ENCODE measurements around the gene SORL1-AS1.

GRCh38 chr11:121439759-121440158, 13.0 kb downstream of the SORL1-AS1 start:
- TF ChIP-seq REST (IDR thresholded peaks at IDR 0.05; ENCODE audit: insufficient replicate concordance, low read depth) (no peak), CTCF (IDR thresholded peaks at IDR 0.05; ENCODE audit: insufficient read depth, low read length) (no peak), POLR2AphosphoS5 (IDR thresholded peaks at IDR 0.05; ENCODE audit: low read depth) (no peak)
